SHP77 treated with DMSO at 0.1 percent for 48 hours (cell line): ENCODE measurements around the gene RAC2.
"Not testable (repeated sequence)": the region's sequence is repeated elsewhere in the genome, so short reads cannot be mapped to it uniquely, and the experiment has no call there.

ENCODE experiments used
- DNase-seq: peaks from one replicate; lab custom pipeline; 2025; lab: John Stamatoyannopoulos, UW

The RAC2 gene

GRCh38 chr22:37234736-37235711 is 9.0 kb downstream of the RAC2 start:
- DNase-seq = no peak

GRCh38 chr22:37233751-37234631 is 10.1 kb downstream of the RAC2 start:
- DNase-seq = no peak

GRCh38 chr22:37233371-37233750 is 10.7 kb downstream of the RAC2 start:
- DNase-seq = not testable (repeated sequence)

GRCh38 chr22:37232140-37232998 is 11.7 kb downstream of the RAC2 start:
- DNase-seq = no peak

- no peak for DNase-seq
Observed at GRCh38 chr22:37231406-37232139, 12.5 kb downstream of the RAC2 start.

GRCh38 chr22:37230673-37231405 is 13.2 kb downstream of the RAC2 start:
- DNase-seq = no peak

- no peak for DNase-seq
Observed at GRCh38 chr22:37229805-37230672, 14.0 kb downstream of the RAC2 start.

- DNase-seq = no peak
Observed at GRCh38 chr22:37229012-37229804, 14.9 kb downstream of the RAC2 start.

GRCh38 chr22:37228106-37229011 is 15.7 kb downstream of the RAC2 start:
- no peak for DNase-seq

GRCh38 chr22:37226514-37226913 is 17.6 kb downstream of the RAC2 start:
- no peak for DNase-seq

- no peak for DNase-seq
Observed at GRCh38 chr22:37226087-37226486, 18.0 kb downstream of the RAC2 start.

- no peak for DNase-seq
Observed at GRCh38 chr22:37225481-37225880, 18.6 kb downstream of the RAC2 start.

- no peak for DNase-seq
Observed at GRCh38 chr22:37224757-37225420, 19.2 kb downstream of the RAC2 start.

- DNase-seq = no peak
Observed at GRCh38 chr22:37223965-37224551, 20.0 kb downstream of the RAC2 start.

- no peak for DNase-seq
Observed at GRCh38 chr22:37222440-37222971, 21.6 kb downstream of the RAC2 start.
